NCI-H774 (cell line): ENCODE data around the gene MEGF11.
A peak's percentile ranks its signal among the peaks of the same experiment; 100 is the strongest.

ENCODE experiments used
- DNase-seq: peaks from one replicate; lab custom pipeline; 2025; lab: John Stamatoyannopoulos, UW

Gene MEGF11

GRCh38 chr15:66170042-66170441, 83.5 kb downstream of the MEGF11 start:
- DNase-seq = no peak

GRCh38 chr15:66169625-66170024, 83.9 kb downstream of the MEGF11 start:
- no peak for DNase-seq

GRCh38 chr15:66169023-66169422, 84.5 kb downstream of the MEGF11 start:
- no peak for DNase-seq

- no peak for DNase-seq
Measured at GRCh38 chr15:66167854-66168253, 85.7 kb downstream of the MEGF11 start.

GRCh38 chr15:66165856-66166255, 87.7 kb downstream of the MEGF11 start:
- no peak for DNase-seq

GRCh38 chr15:66164788-66165187, 88.8 kb downstream of the MEGF11 start:
- no peak for DNase-seq

- no peak for DNase-seq
Measured at GRCh38 chr15:66163553-66163952, 90.0 kb downstream of the MEGF11 start.

GRCh38 chr15:66162286-66162685, 91.3 kb downstream of the MEGF11 start:
- no peak for DNase-seq

GRCh38 chr15:66161575-66162118, 91.9 kb downstream of the MEGF11 start:
- DNase-seq = no peak

- DNase-seq = no peak
Measured at GRCh38 chr15:66161108-66161507, 92.4 kb downstream of the MEGF11 start.

GRCh38 chr15:66157507-66157906, 96.0 kb downstream of the MEGF11 start:
- no peak for DNase-seq

GRCh38 chr15:66156310-66156975, 97.1 kb downstream of the MEGF11 start:
- DNase-seq = no peak

- no peak for DNase-seq
Measured at GRCh38 chr15:66155065-66155464, 98.5 kb downstream of the MEGF11 start.

GRCh38 chr15:66154581-66154980, 99.0 kb downstream of the MEGF11 start:
- DNase-seq = no peak

- peak; percentile 71 for DNase-seq
Measured at GRCh38 chr15:66153549-66154415, 99.8 kb downstream of the MEGF11 start.

GRCh38 chr15:66152650-66153049, 100.9 kb downstream of the MEGF11 start:
- DNase-seq = no peak

GRCh38 chr15:66151809-66152208, 101.7 kb downstream of the MEGF11 start:
- peak; percentile 91 for DNase-seq

- DNase-seq = no peak
Measured at GRCh38 chr15:66149871-66150270, 103.7 kb downstream of the MEGF11 start.

GRCh38 chr15:66148187-66148586, 105.4 kb downstream of the MEGF11 start:
- no peak for DNase-seq

- DNase-seq = no peak
Measured at GRCh38 chr15:66147440-66147839, 106.1 kb downstream of the MEGF11 start.

GRCh38 chr15:66145726-66146182, 107.8 kb downstream of the MEGF11 start:
- DNase-seq = peak; percentile 66

GRCh38 chr15:66144978-66145725, 108.4 kb downstream of the MEGF11 start:
- DNase-seq = peak; percentile 74
